ENCODE results near the gene TAF9B.

TAF9B gene

GRCh38 chrX:78105944-78106650, 33.4 kb downstream of the TAF9B start:
- Histone ChIP-seq H3F3A (ENCODE audit: control insufficient read depth, insufficient read depth) (no peaks in the 10 kb centered on the region), H3K36me3 (ENCODE audit: control insufficient read depth, low read length) (peaks cover 66% of the 10 kb centered on the region), H3K4me1 (ENCODE audit: control insufficient read depth, low read length) (peaks cover 53% of the 10 kb centered on the region), H4K20me1 (ENCODE audit: control insufficient read depth, insufficient read depth, low read depth, low read length) (peaks cover 35% of the 10 kb centered on the region), H3K4me3 (ENCODE audit: low read length) (peak overlapping the region; percentile 93), H3K27ac (ENCODE audit: low read depth, low read length) (no peak overlapping the region), H3K9me2 (replicated peaks; ENCODE audit: control insufficient read depth, low read length) (no peaks in the 10 kb centered on the region), H3K4me2 (ENCODE audit: low read length) (peak overlapping the region; percentile 57), H3K27me3 (ENCODE audit: control insufficient read depth, low read length) (no peaks in the 10 kb centered on the region), H3K79me2 (ENCODE audit: control insufficient read depth, low read length) (peaks cover 69% of the 10 kb centered on the region), H3K9me3 (ENCODE audit: control insufficient read depth, insufficient read depth, low read length) (peaks cover 4% of the 10 kb centered on the region; the same call in 1 of the 2 replicates)
- TF ChIP-seq CTCF (IDR thresholded peaks at IDR 0.05; ENCODE audit: low read depth, low read length, poor library complexity, severe bottlenecking), result no peak
- TF ChIP-seq EZH2phosphoT487 (IDR thresholded peaks at IDR 0.05; ENCODE audit: borderline replicate concordance, low read length), result no peak

DNA sequence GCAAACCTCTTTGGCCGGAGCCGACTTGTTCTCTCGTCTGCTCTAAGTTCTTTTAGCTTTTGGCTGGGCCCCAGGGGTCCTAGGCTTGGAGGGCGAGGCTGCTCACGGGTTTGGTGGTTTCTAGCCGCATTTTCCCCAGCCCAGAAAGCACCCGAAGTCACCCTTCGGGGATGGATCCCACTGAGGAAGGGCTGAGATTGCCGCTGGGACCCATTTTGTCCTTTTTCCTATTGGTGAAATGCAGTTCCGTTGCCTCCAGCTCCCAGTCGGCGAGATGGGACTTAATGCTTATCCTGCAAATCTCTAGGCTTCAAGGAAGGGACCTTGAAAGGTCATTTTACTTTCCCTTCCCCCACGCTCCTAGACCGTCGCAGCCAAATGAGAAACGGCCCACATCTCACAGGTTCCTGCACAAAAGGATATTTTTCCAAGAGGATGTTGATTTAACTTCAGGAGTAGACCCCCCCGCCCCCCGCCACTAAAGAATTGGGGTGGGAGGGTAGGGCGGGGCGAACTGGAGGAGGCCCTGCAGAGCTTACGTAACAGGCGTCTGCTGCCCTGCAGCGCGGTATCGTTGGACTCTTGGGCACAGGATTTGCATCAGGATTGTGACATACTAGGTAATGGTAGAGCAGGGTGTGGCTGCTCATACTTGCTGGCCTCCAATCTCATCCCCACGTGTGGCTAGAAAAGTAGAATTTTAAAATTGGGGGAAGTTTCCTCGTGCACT, 34.8 kb downstream of the TAF9B start:
- Histone ChIP-seq H3K4me1 (ENCODE audit: control insufficient read depth, low read length) (peaks cover 53% of the 10 kb centered on the region), H3K4me2 (ENCODE audit: low read length) (peak overlapping the region; percentile 57), H3K9me3 (ENCODE audit: control insufficient read depth, insufficient read depth, low read length) (peaks cover 4% of the 10 kb centered on the region; the same call in 1 of the 2 replicates), H3K27ac (ENCODE audit: low read depth, low read length) (peak overlapping the region; percentile 73), H3K36me3 (ENCODE audit: control insufficient read depth, low read length) (peaks cover 54% of the 10 kb centered on the region), H3K79me2 (ENCODE audit: control insufficient read depth, low read length) (peaks cover 56% of the 10 kb centered on the region), H4K20me1 (ENCODE audit: control insufficient read depth, insufficient read depth, low read depth, low read length) (peaks cover 32% of the 10 kb centered on the region), H3K27me3 (ENCODE audit: control insufficient read depth, low read length) (no peaks in the 10 kb centered on the region), H3K9me2 (replicated peaks; ENCODE audit: control insufficient read depth, low read length) (no peaks in the 10 kb centered on the region), H3F3A (ENCODE audit: control insufficient read depth, insufficient read depth) (no peaks in the 10 kb centered on the region), H3K4me3 (ENCODE audit: low read length) (peak overlapping the region; percentile 93)
- no peak for TF ChIP-seq EZH2phosphoT487 (IDR thresholded peaks at IDR 0.05; ENCODE audit: borderline replicate concordance, low read length)
- TF ChIP-seq CTCF (IDR thresholded peaks at IDR 0.05; ENCODE audit: low read depth, low read length, poor library complexity, severe bottlenecking), result no peak

GRCh38 chrX:78103623-78104446, 35.6 kb downstream of the TAF9B start, which contains the start of gene PGK1:
Gene PGK1 (plus strand): TSS chrX:78104248. CDS start chrX:78104341, 93 bp downstream.
- Histone ChIP-seq H3K27me3 (ENCODE audit: control insufficient read depth, low read length) (no peaks in the 10 kb centered on the region), H3K9me3 (ENCODE audit: control insufficient read depth, insufficient read depth, low read length) (peaks cover 4% of the 10 kb centered on the region; the same call in 1 of the 2 replicates), H3K9me2 (replicated peaks; ENCODE audit: control insufficient read depth, low read length) (no peaks in the 10 kb centered on the region), H3K4me1 (ENCODE audit: control insufficient read depth, low read length) (peaks cover 53% of the 10 kb centered on the region), H4K20me1 (ENCODE audit: control insufficient read depth, insufficient read depth, low read depth, low read length) (peaks cover 28% of the 10 kb centered on the region), H3F3A (ENCODE audit: control insufficient read depth, insufficient read depth) (no peaks in the 10 kb centered on the region), H3K36me3 (ENCODE audit: control insufficient read depth, low read length) (peaks cover 46% of the 10 kb centered on the region), H3K79me2 (ENCODE audit: control insufficient read depth, low read length) (peaks cover 48% of the 10 kb centered on the region), H3K27ac (ENCODE audit: low read depth, low read length) (peak within 1 kb of the TSS; percentile 73), H3K4me3 (ENCODE audit: low read length) (peak within 1 kb of the TSS; percentile 93), H3K4me2 (ENCODE audit: low read length) (peak within 1 kb of the TSS; percentile 57)
- TF ChIP-seq EZH2phosphoT487 (IDR thresholded peaks at IDR 0.05; ENCODE audit: borderline replicate concordance, low read length) (no peak), CTCF (IDR thresholded peaks at IDR 0.05; ENCODE audit: low read depth, low read length, poor library complexity, severe bottlenecking) (no peak)
